SKM-1 (cell line): ENCODE data around the gene KCNN3.
"Not testable (repeated sequence)": the region's sequence is repeated elsewhere in the genome, so short reads cannot be mapped to it uniquely, and the experiment has no call there.

Source experiments
- DNase-seq: peaks from one replicate; lab custom pipeline; 2025; ENCODE audit not compliant: unreplicated experiment; lab: John Stamatoyannopoulos, UW

The KCNN3 gene

DNA sequence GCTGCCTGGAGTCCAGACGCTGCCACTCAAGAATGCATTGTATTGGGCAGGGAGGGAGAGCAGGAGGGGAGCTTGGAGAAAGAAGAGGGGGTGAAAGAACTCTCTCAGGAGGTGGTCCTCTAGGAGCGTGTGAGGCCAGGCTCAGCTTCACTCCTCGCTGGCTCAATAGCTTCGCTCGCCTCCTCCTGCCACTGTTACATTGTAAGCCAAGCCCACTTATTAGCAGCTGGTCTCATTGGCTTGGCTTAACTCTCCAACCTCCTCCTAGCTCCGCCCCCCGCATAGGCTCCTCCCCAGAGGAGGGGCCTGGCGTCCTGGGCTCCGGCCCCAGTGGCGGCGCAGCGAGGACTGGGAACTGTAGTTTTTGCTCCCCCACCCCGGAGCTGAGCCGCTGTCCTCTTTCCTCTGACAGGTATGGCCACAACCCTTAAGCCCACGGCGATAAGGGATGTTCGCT is at the start of gene KCNN3:
Gene KCNN3, minus strand, starts transcription at position 167 of the 457 bp plus-strand sequence. CDS start 317 bp downstream, outside the sequence.
- peak; percentile 57 for DNase-seq

DNA sequence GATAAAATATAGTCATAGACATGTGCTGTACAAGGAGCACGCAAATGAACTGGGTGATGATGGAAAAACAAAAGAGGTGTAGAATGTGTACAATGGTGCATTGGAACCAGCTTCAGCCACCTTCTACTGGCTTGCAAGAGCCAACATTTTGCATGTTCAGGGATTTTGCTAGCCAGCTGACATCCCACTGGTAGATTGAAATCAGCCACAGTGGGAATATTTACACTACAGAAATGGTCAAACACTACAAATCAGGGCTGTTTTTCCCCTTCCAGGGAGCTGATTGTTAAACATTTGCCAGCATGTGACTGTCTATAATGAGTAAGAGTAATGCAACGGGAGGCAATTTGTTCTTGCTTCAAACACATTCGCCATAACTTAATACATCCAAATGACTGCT is 43.2 kb upstream of the KCNN3 start:
- DNase-seq: no peak

DNA sequence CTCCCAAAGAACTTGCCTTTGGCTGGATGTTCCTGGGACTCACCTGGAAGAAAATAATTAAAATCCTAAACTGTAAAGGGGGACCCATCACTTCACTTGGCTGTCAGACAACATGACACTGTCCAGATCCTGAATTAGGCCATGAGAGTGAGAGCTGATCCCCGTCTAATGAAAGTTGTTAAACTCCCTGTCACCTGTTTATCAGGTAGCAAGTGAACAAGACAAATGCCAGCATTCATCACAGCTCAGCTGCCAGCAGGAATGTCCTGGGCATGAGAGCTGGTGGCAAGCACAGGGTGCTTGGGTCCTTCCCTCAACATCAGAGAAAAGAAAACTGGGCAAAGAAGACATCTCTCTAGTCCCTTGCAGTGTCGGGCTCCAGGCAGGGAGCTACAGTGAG is 42.7 kb upstream of the KCNN3 start:
- no peak for DNase-seq

DNA sequence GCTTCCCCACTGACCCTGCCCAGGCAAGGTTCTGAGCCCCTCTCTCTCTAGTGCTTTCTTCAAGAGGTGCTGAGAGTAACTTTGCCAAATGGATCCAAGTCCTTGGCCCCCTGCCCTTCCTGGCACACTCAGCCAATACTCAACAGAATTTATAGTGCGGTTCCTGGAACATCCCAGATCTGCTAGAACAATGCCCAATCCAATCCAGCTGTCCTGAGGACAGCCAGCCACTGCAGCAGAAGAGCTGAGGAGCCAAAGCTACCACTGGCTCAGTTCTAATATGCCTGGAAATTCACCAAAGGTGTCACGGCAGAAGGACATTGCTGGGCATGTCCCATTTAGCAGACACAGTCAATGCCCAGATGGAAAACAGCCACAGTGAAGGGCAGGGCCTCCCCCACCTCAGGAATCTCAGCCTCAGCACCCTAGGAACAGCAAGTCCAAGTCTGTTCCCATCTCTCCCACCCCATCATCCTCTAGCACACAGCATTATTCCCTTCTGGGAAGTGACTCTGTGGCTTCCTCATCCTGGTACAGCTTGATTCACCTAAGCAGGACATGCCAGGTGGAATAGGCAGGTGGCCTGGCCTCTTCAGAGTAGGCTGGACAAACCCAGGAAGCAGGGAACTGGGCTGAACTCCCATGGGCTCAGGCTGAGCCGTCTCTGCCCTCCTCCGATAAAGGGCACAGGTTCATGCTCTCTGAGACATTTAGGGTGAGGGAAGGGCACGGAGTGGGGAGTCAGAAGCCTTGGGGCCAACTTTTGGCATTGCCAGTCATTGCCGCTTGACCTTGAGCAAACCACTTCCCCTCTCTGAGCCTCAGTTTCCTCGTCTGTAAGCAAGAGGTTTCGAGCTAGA is 41.8 kb upstream of the KCNN3 start:
- DNase-seq: no peak

DNA sequence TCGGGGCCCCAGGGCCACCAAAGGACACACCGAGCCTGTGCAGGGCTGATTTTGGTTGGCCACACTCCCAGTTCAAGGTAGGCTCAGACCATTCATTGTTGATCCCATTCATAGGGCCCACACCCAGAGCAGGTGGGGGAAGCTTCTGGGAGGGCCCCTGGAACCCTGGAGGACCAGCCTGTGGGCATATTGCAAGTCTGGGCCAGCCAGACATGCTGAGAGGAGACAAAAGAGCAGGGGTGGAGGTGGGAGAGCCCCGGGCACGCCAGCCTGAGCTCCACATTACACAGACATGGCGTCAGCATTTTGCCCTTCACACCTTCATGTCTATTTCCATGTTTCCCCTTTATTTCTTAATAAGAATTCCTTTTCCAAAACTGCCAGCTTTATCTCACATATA is 40.8 kb upstream of the KCNN3 start:
- no peak for DNase-seq

DNA sequence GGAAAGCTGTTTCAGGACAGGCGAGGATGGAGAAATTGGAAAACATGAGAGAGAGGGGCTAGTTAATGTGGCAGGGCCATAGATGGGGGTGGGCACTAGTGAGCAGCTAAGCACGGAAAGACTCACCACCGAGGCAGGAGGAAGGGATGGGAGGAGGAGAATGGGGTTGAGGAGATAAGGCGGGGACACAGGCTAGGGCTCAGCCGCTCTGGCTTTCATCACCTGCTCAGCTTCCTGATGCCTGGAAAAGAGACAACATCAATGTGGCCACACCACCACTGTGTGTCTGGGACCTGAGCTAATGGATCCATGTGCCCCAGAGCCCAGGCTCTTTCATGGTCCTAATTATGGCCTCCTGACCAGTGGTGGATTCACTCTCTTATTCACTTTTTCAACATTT is 38.9 kb upstream of the KCNN3 start:
- DNase-seq: no peak

DNA sequence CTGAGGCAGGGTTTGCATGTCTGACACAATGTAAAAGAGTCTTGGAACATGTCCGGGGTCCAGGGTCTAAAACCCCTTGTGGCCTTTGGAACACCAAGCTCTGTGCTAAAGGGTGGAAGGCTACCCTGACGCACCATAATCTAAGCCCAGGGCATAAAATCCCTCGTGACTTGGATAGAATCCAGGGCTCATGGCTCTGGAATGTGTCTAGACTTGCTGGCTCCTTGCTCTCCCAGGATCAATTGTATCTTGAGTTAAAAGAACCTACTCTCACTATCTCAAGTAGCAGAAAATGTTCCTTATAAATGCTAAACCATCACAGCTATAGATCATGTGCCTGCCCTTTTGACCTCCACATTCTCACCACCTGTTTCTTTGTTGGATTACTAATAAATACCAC is 38.0 kb upstream of the KCNN3 start:
- DNase-seq: not testable (repeated sequence)

DNA sequence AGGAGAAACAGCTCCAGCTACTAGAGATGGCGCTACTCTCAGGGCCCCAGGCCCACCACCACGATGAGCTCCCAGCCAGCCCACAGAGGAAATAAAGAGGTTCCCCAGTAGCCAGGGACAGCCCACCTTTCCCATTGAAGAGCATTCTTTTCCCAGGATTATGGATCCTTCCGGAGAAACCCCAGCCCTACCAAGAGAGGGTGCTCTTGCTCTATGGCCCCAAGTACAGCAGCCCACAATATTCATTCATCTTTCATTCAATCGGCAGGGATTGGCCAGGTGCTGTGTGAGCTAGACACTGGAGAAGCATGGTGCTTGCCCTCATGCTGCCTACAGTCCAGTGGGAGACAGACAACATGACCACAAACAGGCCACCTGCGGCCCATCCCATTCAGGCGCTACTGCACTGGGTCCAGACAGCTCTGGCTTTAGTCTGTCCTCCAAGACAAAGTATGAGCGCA is 36.6 kb upstream of the KCNN3 start:
- DNase-seq: no peak

DNA sequence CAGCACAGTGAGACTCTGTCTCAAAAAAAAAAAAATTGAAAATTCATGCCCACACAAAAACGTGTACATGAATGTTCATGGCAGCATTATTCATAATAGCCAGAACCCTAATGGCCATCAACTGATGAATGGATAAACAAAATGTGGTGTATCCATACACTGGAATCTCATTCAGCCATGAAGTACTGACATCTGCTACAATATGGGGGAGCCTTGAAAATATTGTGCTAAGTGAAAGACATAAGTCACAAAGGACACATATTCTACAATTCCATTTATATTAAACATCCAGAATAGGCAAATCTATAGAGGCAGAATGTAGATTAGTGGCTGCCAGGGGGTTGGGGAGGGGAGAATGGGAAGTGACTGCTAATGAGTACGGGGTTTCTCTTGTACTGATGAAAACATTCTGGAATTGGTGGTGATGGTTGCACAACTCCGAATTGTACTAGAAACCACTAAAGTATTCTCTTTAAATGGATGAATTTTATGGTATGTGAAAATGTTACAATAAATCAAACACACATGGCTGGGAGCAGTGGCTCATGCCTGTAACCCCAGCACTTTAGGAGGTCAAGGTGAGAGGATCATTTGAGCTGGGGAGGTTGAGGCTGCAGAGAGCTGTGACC is 33.0 kb upstream of the KCNN3 start:
- DNase-seq: no peak

DNA sequence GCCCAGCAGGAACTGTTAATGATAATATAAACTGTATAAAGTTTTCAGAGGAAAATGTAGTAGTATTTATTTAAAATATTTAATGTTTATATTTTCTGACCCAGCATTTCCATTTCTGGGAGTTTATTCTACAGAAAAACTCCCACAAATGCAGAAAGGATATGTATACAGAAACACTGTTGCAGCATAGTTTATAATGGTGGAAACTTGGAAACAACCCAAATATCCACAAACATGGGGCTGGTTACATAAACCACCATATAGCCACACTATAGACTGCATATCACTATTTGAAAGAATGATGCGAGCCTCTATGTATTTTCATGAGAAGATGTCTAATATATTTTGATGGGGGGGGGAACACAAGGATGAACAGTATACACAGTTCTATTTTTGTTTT is 31.5 kb upstream of the KCNN3 start:
- DNase-seq: no peak

DNA sequence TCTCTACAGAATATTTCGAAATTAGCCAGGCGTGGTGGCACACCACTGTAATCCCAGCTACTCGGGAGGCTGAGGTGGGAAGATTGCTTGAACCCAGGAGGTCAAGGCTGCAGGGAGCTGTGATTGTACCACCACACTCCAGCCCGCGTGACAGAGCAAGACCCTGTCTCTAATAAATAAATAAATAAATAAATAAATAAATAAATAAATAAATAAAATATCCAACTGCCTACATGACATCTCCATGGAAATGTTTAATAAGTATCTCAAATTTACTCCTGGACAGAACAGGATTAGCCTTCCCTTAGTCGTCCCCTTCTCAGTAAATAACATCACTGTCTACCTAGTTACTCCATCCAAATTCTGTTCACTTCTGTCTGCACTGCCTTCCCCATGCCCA is 29.0 kb upstream of the KCNN3 start:
- no peak for DNase-seq

DNA sequence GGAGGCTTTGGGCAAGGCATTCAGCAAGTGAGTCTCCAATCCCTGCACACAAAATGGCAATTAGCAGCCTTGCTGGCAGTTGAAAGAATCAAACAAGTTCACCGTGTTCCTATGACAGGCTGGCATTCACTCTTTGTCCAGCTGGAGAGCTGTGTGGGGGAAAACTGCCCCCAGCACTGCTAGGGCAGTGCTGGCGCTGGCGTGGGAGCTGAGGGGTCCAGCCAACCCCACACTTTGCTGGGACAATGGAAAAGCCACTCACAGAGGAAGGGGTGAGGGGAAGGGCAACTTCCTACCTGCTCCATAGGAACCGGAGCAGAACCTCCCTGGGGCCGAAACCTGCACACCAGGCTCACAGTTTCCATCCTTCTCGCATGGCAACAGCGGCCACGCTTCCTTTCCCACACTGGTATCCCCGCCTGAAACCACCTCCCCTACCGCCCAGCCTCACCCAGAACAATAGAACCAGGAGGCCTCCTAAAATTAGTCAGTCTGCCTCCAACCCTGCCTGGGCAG is 26.7 kb upstream of the KCNN3 start:
- no peak for DNase-seq

DNA sequence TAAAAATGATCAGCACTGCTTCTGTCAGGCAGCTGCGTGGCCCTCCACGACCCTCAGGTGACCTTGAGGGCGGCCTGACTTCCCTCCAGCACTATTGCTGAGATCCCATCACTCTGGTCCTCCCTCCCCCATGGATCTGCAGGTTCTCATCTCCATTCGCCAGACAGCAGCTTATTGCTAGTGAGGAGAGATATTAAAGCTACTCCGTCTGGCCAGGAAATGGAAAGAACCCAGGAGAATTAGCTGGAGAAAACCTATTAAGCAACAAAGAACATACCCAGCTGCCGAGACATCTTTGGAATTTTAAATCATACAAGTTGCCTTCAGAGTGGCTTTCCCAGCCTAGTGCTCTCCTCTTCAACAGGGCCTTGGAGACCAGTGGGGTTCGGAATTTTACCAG is 25.7 kb upstream of the KCNN3 start:
- DNase-seq: no peak

DNA sequence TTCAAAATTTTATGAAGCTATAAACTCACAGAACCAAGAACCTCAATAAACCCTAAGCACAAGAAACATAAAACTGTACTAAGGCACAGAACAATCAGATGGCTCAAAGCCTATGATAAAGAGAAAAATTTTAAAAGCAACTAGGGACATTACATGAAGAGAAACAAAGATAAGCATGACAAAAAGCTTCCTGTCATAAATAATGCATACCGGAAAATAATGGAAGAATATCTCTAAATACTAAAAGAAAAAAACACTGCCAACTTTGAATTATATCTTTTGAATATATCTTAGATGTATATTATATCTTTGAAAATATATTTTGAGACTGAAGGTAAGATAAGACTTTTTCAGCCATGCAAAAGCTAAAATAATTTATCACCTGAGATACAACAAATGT is 21.4 kb upstream of the KCNN3 start:
- no peak for DNase-seq

DNA sequence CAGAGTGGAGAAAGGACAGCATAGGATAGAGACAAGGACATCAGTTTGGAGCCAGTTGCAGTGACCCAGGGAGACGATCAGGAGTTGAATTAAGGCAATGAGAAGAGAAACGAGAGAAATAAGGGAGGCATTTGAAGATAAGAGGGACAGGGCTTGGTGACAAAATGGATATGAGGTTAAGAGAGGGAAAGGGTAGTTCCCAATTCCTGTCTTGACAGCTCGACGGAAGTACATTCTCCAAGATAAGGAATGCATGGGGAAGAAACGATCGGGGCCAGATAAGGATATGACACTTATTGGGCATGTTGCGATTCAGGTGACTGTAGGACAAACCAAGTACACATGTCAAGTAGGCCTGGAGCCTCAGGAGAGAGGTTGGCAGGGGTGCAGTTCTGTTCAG is 18.7 kb upstream of the KCNN3 start:
- DNase-seq: no peak

DNA sequence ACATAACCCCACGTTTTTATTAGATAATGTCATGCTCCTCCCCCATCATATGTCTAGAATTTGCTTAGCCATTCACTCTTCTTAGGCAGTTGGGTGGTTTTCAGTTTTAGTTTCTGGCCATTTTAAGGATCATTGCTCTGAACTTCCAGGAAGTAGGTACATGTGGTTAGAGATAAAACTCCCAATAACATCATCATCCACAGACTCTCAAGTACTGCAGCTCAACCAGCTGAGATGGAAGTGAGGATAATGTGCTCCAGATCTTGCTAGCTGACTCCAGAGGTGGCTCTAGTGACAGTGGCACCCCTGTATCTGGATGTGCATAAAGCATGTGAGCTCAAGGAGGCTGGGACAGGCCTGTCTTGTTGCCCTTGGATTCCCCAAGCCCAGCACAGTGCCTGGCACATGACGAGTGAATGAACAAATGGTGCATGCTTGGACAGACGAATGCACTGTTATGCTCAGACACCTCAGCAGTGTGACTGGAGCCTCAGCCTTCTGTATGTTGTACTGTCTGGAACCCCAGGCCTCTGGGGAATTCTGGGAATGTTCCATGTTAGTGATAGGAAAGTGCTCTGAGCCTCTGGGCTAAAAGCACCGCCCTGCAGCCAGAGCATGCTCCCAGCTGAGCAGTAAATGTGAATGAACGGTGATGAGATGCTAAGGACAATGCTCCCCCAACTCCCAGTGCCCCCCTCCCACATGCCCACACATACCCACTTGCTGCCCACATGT is 16.4 kb upstream of the KCNN3 start:
- DNase-seq: no peak

DNA sequence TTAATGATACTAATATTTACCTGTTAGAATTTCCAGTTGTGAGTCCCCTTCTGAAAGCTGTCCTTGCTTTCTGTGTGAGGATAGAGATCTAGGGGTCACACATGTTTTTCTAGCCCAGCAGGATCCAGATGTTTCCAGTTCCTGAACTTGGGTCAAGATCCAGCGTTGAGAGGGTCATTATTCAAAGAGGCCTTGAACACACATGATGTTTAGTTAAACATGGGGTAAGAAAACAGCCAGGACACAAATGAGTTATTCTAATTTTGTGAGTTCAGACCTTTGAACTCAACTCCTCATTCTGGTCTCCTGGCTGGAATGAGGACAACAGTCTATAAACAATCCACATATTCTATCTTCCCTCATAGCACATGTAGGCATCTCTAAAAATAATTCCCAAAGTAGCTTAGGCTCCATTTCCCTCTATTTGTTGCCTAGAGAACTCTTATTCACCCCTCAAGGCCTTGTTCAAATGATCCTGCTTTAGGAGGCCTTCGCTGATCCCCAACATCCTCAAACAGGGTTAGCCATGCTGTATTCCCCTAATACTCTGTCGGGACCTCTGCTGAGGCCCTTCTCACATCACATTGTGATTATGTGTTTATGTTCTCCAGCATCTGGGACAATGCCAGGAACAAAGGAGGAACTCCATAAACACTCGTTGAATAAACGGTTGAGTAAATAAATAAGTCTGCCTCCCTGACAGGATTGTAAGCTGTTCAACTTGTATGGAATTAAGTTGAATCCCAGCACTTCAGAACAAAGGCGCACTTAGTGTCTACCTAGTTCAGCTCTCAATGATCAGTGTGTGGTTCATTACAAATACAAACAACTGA is 15.0 kb upstream of the KCNN3 start:
- no peak for DNase-seq

DNA sequence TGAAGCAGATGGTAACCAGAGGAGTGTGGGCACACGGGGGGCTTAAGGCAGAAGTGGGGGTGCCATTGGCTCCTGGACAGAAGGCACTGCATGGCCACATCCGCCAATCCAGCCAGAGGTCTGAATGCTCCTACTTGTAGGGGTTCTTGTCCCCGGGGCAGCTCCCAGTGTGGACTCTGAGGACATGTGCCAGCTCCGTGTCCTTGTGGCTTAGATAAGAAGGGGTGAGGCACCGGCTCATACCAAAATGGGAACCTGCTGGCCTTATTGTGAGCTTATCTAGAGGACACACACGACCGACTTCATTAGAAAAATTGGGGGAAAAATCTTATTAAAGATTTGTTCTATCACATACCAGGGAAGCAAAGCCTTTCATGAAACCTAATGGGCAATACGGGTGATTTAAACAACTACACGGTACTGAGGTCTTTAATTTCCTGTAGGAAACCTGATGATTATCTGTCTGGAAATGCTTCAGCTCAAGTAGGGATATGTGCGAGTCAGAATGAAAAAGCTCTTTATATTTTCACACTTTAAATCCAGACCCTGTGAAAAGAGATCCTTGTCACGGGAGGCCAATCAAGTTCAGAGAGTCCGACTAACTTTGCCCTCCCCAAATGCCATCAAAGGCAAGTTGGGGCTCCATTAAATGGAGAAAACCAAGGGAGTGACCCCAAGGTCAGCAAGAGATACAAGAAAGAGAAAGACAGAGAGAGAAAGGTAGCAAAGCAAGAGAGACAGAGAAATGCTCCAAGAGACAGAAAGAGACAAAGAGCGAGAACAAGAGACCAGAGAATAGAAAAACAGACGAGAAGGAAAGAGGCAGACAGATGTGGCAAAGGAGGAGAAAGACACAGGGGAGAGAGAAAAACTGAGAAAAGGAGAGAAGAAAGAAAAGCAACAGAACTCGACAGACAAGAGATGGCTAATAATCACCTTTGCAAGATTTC is 14.1 kb upstream of the KCNN3 start:
- DNase-seq: no peak

DNA sequence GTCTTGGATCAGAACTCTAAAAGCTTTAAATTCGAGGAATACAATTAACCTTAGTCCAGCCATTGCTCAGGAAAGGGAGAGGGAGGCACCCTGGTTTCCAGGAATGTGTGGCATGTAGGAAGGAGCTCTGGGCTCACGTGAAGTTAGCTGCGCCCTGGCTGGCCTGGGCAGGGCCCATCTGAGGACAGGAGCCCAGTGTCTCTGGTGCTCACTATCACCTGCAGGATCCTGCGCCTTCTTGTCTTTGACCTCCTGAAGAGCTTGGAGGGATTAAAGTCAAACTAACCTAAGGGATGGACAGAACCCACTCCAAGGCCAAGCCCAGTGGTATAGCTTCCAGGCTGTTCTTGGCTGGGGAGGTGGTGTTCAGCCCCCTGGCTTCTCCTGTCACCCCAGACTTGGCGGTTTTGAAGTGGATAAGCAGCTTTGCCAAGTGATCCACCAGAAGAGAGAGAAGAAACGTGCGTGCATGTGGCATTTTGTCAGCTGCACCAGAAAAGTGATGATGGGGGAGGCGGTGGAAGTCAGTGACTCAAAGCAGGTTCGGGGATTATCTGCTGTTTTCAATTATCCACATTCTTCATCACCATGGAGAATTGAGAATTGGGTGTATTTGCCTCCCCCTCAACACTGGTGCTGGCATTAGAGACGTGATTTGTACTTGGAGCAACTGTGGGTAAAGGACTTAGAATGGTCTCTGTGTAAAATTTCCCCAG is 11.9 kb upstream of the KCNN3 start:
- no peak for DNase-seq
